T-helper 2 cell treated with Interferon-gamma antibody and Interleukin-4, amounts not matched to agents 5 μg/mL and 100 μg/mL, for 36 hours (primary cell): ENCODE measurements around the gene RASA1.

Experiments
- DNase-seq: peaks from one replicate; pipeline ENCODE4 v3.0.0; 2021; ENCODE audit warnings: low spot score
- H3K27ac Mint-ChIP-seq: one replicate; pipeline ENCODE4 v1.8.0; 2021; ENCODE audit warnings: mild to moderate bottlenecking, mixed read lengths
- H3K27me3 Mint-ChIP-seq: one replicate; pipeline ENCODE4 v1.8.0; 2021; ENCODE audit warnings: low read depth, mixed read lengths
- H3K36me3 Mint-ChIP-seq: one replicate; pipeline ENCODE4 v1.8.0; 2021; ENCODE audit warnings: low read depth, mixed read lengths
- H3K4me1 Mint-ChIP-seq: one replicate; pipeline ENCODE4 v1.8.0; 2021; ENCODE audit warnings: low read depth, mixed read lengths
- H3K4me3 Mint-ChIP-seq: one replicate; pipeline ENCODE4 v1.8.0; 2022; ENCODE audit warnings: mild to moderate bottlenecking, moderate library complexity, mixed read lengths
- H3K9me3 Mint-ChIP-seq: one replicate; pipeline ENCODE4 v1.8.0; 2021; ENCODE audit warnings: mixed read lengths

Gene RASA1

DNA sequence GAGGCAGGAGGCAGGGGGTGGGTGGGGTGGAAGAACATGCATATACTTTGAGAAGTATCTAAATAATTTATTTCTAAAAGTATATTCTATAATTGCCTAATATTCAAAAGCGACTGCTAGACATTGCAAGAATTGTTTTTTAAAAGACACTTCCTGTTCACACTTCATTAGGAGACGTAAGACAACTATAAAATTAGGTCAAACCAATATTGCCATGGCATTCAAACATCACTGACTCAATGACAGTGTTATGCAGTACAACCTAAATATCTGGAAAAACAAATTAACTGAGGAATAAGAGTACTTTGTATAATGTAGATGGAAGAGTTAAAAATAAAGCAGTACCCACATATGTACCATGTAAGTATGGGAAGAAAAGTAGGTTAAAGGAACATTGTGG, 140.5 kb downstream of the RASA1 start:
- no peak for DNase-seq
- Mint-ChIP-seq H3K27ac (no peak overlapping the region), H3K36me3 (peaks cover 64% of the 10 kb centered on the region), H3K4me3 (no peak overlapping the region), H3K9me3 (no peaks in the 10 kb centered on the region), H3K27me3 (no peaks in the 10 kb centered on the region), H3K4me1 (peaks cover 32% of the 10 kb centered on the region)

DNA sequence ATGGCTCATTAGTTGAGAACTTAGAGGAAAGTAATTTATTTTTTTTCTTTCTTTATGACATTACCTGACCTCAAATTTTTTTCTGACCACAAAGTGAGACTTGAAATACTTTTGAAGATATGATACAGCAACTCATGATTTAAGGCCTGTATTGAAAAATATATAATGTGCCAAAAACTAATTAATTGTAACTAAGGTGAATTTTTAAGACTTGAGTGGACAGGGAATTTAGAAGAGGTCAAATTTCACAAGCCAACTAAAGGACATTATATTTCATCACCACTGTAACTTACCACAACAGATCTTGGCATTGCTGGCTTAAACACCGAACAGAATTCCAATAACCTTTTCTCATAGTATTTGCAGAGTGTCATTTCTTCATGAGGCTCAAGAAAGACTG, 143.2 kb downstream of the RASA1 start:
- H3K36me3 Mint-ChIP-seq, result peaks cover 48% of the 10 kb centered on the region
- H3K27ac Mint-ChIP-seq, result peak overlapping the region; percentile 78
- no peaks in the 10 kb centered on the region for H3K9me3 Mint-ChIP-seq
- H3K4me1 Mint-ChIP-seq, result peaks cover 29% of the 10 kb centered on the region
- H3K4me3 Mint-ChIP-seq, result peak overlapping the region; percentile 95
- H3K27me3 Mint-ChIP-seq, result no peaks in the 10 kb centered on the region
- DNase-seq, result no peak

- H3K4me1 Mint-ChIP-seq, result peaks cover 25% of the 10 kb centered on the region
- peak overlapping the region; percentile 95 for H3K4me3 Mint-ChIP-seq
- H3K36me3 Mint-ChIP-seq, result peaks cover 44% of the 10 kb centered on the region
- no peak for DNase-seq
- peak overlapping the region; percentile 97 for H3K27ac Mint-ChIP-seq
- H3K27me3 Mint-ChIP-seq, result no peaks in the 10 kb centered on the region
- H3K9me3 Mint-ChIP-seq, result no peaks in the 10 kb centered on the region
Observed at GRCh38 chr5:87411586-87411972, 143.9 kb downstream of the RASA1 start.

DNA sequence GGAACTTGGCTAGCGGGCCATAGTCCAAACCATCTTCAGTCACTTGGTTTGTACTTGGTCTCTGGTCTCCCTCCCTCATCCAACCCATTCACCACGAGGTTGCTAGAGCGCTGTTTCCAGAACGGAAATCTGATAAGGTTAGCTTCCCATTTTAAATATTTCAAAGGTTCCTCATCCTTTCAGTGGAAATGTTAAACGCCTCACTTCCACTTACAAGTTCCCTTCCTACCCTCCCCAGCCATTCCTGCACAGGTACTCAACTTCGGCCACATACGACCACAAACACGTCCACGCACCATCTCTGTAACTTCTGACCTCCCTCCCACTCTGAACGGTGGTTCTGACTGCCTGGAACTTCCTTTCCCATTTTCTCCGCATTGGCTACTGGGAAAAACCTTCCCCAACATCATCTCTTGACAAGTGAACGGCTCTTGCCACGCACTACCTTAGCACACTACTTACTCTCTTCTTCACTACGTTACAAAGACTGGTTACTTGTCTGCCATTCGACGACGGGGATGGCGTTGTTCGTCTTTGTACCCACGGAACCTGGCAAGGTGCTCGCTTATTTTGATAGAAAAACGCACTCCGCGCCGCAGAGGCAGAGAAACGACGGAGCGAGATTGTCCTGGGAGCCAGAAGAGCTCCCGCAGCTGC, 144.4 kb downstream of the RASA1 start:
- Mint-ChIP-seq H3K4me3 (peak overlapping the region; percentile 95), H3K36me3 (peaks cover 38% of the 10 kb centered on the region), H3K27me3 (no peaks in the 10 kb centered on the region), H3K4me1 (peaks cover 22% of the 10 kb centered on the region), H3K9me3 (no peaks in the 10 kb centered on the region), H3K27ac (peak overlapping the region; percentile 97)
- DNase-seq, result no peak

DNA sequence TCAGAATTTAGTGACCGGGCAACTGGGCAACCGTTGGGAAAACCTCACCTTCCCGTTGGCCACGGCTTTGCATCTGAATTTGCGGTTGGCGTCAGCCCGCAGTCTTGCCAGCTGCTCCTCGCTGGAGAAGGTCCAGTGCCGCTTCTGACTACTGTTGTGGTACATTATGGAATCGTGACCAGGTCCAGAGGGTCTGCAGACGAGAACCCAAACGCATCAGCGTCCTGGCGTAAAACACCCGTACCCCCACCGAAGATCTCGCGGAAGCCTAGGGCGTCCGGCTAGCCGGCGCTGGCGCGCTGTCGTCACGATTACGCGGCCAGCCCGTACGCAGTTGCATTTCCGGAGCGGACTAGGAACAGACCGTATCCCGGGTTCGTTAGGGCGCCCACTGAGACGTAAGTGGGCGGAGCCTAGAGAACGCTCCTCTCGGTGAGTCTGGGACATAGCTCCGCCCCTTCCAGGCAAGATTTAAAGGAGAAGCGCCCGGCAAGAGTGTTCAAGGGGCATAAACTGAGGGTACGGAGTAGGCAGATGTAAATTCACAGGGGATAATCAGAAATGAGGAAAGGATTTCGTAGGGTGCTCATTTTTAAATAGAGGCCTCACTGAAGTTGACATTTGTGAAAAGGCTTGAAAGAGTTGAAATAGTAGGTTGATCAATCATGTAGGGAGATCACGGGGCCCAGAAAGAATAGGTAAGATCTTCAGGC, 145.1 kb downstream of the RASA1 start, which contains the start of gene CCNH:
Gene CCNH (minus strand): TSS at position 301 of the 713 bp plus-strand sequence. CDS start 136 bp downstream, at position 165.
- peak within 1 kb of the TSS; percentile 97 for H3K27ac Mint-ChIP-seq

GRCh38 chr5:87413343-87413645, 145.6 kb downstream of the RASA1 start:
- no peaks in the 10 kb centered on the region for H3K27me3 Mint-ChIP-seq
- H3K27ac Mint-ChIP-seq, result peak overlapping the region; percentile 97
- peak overlapping the region; percentile 95 for H3K4me3 Mint-ChIP-seq
- H3K9me3 Mint-ChIP-seq, result no peaks in the 10 kb centered on the region
- no peak for DNase-seq
- peaks cover 22% of the 10 kb centered on the region for H3K4me1 Mint-ChIP-seq
- H3K36me3 Mint-ChIP-seq, result peaks cover 29% of the 10 kb centered on the region

More for the DNA sequence above, 145.1 kb downstream of the RASA1 start, which contains the start of gene CCNH:
- peaks cover 22% of the 10 kb centered on the region for H3K4me1 Mint-ChIP-seq
- DNase-seq, result peak; percentile 96
- H3K9me3 Mint-ChIP-seq, result no peaks in the 10 kb centered on the region
- H3K4me3 Mint-ChIP-seq, result peak within 1 kb of the TSS; percentile 95
- H3K27me3 Mint-ChIP-seq, result no peaks in the 10 kb centered on the region
- H3K36me3 Mint-ChIP-seq, result peaks cover 32% of the 10 kb centered on the region

DNA sequence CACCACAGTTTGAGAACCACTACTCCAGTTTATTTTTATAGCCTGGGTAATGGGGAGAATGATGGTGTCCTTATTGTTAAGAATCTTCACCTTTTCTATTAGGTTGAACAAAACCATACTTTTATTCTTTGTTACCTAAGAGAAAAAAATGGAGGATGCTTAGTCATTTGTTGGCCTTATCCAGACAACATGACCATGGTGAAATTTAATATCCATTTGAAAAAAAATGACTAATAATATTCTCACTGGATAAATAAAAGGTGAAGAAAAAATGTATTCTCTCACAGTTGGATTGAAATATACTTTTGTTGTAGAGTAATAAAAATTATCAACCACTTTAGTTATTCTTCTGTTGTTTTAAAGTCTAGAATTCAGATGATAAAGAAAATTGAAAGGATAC, 150.8 kb downstream of the RASA1 start:
- no peaks in the 10 kb centered on the region for H3K4me1 Mint-ChIP-seq

DNA sequence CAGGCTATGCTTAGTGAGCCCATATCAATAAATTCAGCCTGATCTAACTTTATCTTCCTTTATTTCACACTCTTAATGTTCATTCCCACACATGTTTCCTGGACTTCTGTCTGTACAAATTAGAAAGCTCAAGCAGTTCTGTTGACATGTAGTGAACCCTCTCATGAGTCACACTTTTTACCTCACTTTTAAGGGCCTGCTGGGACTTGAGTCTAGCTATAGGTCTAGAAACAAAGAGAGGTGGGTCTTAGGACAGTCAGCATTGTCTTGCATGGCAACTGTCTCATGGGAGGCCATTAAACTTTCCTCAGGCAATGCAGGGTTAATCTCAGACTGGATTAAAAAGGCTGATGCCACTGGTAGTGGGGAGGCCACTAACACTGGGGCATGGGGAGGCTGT, 153.6 kb downstream of the RASA1 start:
- Mint-ChIP-seq H3K4me1 (no peaks in the 10 kb centered on the region), H3K4me3 (no peak overlapping the region), H3K27ac (no peak overlapping the region), H3K9me3 (no peaks in the 10 kb centered on the region), H3K36me3 (no peaks in the 10 kb centered on the region), H3K27me3 (peaks cover 5% of the 10 kb centered on the region)
- no peak for DNase-seq

More for the DNA sequence above, 150.8 kb downstream of the RASA1 start:
- Mint-ChIP-seq H3K27me3 (peaks cover 3% of the 10 kb centered on the region), H3K9me3 (no peaks in the 10 kb centered on the region), H3K36me3 (no peaks in the 10 kb centered on the region), H3K27ac (no peak overlapping the region), H3K4me3 (no peak overlapping the region)
- DNase-seq, result no peak

DNA sequence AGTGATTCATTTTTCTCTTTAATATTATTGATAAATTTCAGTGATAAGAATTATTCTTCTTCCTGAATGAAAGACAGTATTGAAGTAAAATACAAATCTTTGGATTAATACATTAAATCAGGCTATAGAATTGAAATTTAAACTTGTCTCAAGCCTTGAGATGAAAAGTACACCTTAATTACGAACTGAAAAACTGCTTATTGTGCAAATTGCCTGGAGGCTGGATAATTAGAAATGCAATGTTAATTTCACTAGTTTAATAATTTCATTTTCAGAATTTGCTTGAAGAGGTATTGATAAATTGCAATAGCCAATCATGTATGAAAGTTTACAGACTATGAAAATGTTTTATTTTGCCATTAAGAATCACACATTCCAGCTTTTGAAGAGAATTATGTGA, 156.1 kb downstream of the RASA1 start:
- Mint-ChIP-seq H3K27ac (no peak overlapping the region), H3K9me3 (no peaks in the 10 kb centered on the region), H3K4me3 (no peak overlapping the region), H3K27me3 (peaks cover 5% of the 10 kb centered on the region), H3K36me3 (no peaks in the 10 kb centered on the region), H3K4me1 (no peaks in the 10 kb centered on the region)
- DNase-seq, result no peak

GRCh38 chr5:87430863-87431457, 163.3 kb downstream of the RASA1 start:
- Mint-ChIP-seq H3K36me3 (no peaks in the 10 kb centered on the region), H3K27me3 (peaks cover 5% of the 10 kb centered on the region), H3K4me3 (no peak overlapping the region), H3K9me3 (no peaks in the 10 kb centered on the region), H3K4me1 (peaks cover 8% of the 10 kb centered on the region), H3K27ac (no peak overlapping the region)
- no peak for DNase-seq

GRCh38 chr5:87432460-87432859, 164.8 kb downstream of the RASA1 start:
- Mint-ChIP-seq H3K36me3 (no peaks in the 10 kb centered on the region), H3K27ac (no peak overlapping the region), H3K9me3 (no peaks in the 10 kb centered on the region), H3K4me1 (peaks cover 8% of the 10 kb centered on the region), H3K27me3 (peaks cover 5% of the 10 kb centered on the region), H3K4me3 (no peak overlapping the region)
- DNase-seq, result no peak

- Mint-ChIP-seq H3K9me3 (no peaks in the 10 kb centered on the region), H3K27ac (no peak overlapping the region), H3K27me3 (peaks cover 5% of the 10 kb centered on the region), H3K36me3 (no peaks in the 10 kb centered on the region), H3K4me3 (no peak overlapping the region), H3K4me1 (peaks cover 8% of the 10 kb centered on the region)
- DNase-seq, result no peak
Observed at GRCh38 chr5:87433945-87434344, 166.3 kb downstream of the RASA1 start.

DNA sequence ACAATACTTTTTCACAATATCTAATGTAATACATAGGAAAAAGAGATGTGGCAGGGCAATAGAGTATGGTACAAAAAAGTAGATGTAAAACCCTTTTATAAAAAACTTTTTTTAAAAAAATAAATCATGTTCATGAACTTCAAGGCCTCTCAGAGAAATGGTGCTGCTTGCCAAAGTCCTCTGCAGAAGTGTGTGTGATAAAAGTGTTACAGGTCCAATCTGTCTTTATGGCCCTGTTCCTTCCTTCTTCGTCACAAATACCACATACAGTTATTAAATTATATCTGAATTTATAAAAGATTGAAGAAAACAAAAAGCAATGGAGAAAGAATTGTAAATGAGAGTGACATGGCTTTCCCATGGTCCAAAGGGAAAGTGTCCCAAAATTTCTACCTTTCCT, 166.8 kb downstream of the RASA1 start:
- Mint-ChIP-seq H3K27me3 (peaks cover 5% of the 10 kb centered on the region), H3K4me1 (peaks cover 8% of the 10 kb centered on the region), H3K9me3 (no peaks in the 10 kb centered on the region), H3K36me3 (no peaks in the 10 kb centered on the region), H3K27ac (no peak overlapping the region), H3K4me3 (no peak overlapping the region)
- no peak for DNase-seq

- H3K4me3 Mint-ChIP-seq, result no peak overlapping the region
- DNase-seq, result no peak
- H3K27me3 Mint-ChIP-seq, result peaks cover 5% of the 10 kb centered on the region
- peaks cover 8% of the 10 kb centered on the region for H3K4me1 Mint-ChIP-seq
- no peaks in the 10 kb centered on the region for H3K36me3 Mint-ChIP-seq
- H3K9me3 Mint-ChIP-seq, result no peaks in the 10 kb centered on the region
- no peak overlapping the region for H3K27ac Mint-ChIP-seq
Observed at GRCh38 chr5:87435144-87435694, 167.5 kb downstream of the RASA1 start.
